Activated CD4-positive, alpha-beta T cell treated with anti-CD3 and anti-CD28 coated beads, Interleukin-2, amount 50 U/mL, for 24 hours (primary cell): ENCODE data around the gene PCDHGA1.

ENCODE experiments used
- DNase-seq, 2 donors: peaks; one replicate each; pipeline ENCODE4 v3.0.0-alpha.2; 2020; ENCODE audit warnings: low read depth in 1 of 2, low spot score in 1 of 2

The PCDHGA1 gene

GRCh38 chr5:141512390-141512910 lies 182.1 kb downstream of the PCDHGA1 start:
- peak; percentile 73 to 78 for DNase-seq

- peak in 1 of 2 donors; percentile 22 for DNase-seq
Observed at GRCh38 chr5:141512911-141513626, 182.8 kb downstream of the PCDHGA1 start.

DNA sequence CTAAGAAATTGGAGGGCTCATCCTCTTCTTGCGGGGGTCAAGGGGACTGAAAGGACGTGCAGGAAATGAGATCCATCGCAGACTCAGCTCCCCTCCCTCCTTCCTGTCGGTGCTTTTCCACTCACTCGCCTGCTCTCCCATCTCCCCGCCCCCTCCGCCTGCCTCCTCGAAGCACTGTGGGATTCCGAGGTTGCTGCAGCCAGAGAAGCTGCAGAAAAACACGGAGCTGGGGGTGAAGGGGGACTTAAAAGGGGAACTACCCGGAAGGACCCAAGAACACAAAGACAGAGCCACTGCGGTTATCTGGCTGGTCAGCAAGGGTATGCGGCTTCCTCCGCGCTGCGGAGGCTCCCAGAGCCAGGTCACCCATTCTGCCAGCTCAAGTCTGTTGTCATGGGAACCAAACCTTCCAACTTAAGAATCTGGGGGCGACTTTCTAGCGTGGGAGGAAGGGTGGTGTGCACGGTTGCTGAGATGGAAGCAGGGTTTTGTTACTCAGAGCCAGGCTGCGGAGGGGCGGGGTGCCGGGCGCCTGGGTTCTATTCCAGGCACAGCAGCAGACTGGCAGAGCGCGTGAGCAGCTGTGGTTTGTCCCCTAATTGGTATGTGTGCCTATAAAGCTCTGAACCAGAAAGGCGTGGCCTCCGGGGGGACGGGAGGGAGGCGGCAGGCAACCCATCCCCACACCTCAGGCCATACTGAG lies 183.5 kb downstream of the PCDHGA1 start:
- DNase-seq: peak; percentile 36 to 71

GRCh38 chr5:141514330-141515133 lies 184.2 kb downstream of the PCDHGA1 start:
- DNase-seq: no peak

GRCh38 chr5:141515141-141515540 lies 184.8 kb downstream of the PCDHGA1 start:
- no peak for DNase-seq

- no peak for DNase-seq
Observed at GRCh38 chr5:141515946-141516671, 185.8 kb downstream of the PCDHGA1 start.

GRCh38 chr5:141516672-141517025 lies 186.3 kb downstream of the PCDHGA1 start:
- DNase-seq: no peak

GRCh38 chr5:141517312-141517711 lies 187.0 kb downstream of the PCDHGA1 start:
- no peak for DNase-seq

DNA sequence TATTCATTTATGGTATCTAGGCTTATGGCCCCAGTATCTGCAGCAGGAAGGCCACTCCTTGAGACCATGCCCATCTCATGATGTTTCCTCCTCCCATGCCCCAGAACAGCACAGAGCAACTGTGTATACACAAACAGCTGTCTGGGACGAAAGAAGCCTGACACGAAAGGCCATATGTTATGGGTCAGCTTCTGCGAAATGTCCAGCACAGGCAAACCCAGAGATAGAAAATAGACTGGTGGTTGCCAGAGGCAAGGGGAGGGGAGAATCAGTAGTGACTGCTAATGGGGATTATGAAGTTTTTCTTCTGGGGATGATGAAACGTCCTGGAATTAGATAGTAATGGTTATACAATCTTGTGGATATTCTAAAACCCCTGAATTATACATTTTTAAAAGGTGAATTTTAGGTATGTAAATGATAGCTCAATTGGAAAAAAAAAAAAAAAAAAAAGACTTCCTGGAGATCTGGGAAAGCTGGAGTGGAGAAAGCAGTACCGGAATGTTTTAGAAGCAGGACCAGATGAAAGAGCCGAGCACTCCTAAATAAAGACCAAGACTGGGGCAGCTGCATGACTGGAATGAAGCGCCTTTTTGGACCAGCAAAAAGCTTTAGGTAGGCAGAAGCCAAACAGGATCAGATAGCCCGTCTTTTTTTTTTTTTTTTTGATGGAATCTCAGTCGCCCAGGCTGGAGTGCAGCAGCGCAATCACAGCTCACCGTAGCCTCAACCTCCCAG lies 187.7 kb downstream of the PCDHGA1 start:
- DNase-seq: no peak

GRCh38 chr5:141518618-141519015 lies 188.3 kb downstream of the PCDHGA1 start:
- no peak for DNase-seq

DNA sequence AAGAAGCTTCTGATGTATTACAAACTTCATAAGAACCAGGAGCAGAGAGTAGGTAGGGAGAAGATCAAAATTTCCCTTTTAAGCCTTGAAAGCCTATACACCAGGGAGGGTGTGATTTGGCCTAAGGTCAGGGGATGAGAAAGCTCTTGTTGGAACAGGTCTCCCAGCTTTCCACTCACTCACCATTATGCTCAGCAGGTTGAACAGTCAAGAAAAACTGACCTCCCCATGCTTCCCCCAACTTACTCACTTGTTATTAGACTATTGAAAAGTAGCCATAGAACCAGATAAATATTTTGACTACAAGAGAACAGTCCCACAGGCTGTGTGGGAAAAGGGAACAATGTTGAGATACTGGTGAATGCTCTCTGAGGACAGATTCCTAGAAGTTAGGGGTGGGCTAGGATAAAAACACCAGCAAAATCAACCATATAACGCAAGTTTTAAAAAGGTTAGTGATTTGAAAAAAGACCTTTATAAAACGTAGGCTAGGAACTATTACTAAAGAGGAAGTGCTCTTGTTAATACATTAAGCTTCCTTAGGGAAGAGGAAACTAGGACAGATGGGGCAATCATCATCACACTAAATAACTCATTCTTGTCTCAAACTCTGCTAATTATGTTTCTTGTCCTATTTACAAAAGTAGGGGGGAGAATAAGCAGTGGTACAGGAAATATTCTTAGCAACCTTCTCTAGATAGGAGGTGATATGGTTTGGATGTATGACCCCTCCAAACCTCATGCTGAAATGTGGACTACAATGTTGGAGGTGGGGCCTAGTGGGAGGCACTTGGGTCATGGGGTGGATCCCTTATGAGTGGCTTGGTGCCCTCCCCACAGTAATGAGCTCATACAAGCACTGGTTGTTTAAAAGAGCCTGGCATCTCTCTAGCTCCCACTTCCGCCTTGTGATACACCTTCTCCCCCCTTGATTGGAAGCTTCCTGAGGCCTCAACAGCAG lies 189.6 kb downstream of the PCDHGA1 start:
- no peak for DNase-seq

DNA sequence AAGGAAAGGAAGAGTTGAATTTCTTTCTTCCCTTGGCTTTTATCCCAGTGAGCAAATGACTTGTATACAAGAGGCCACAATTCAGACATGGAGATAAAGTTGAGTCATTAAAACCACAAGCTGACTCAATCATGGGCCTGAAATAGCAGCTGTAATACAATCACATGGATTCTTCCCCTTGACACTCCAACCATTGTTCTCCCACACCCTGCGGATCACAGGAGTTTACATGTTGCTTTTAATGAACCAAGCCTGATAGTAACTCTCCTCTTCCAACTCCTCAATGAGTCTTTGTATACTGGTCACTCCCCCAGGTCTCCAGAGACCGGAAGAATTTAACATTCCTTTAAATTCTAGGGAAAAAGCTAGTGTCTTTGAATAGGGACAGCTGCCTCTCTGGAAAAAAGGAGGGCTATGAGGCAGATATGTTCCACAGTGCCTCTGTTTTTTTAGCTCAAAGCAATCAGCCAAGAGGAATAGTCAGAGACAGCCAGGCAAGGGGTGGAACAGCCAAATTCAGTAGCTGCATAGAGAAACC lies 191.0 kb downstream of the PCDHGA1 start:
- DNase-seq: no peak

DNA sequence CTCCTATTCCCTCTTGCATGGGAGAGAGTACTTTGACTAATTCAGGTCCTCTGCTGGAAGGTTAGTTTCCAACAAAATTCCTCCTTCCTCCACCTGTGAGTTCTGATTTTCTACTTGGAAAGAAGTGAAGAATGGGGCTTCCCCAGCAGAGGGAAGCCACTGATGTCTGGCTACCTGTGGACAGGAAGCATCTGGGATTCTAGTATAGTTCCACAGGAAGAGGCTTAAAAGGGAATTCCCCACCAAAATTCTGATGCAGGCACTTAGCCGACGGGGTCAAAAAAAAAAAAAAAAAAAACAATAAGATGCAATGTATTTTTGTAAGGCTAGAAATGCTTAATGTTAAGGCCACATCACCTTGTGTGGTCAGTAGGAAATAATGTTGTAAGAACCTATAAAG lies 192.0 kb downstream of the PCDHGA1 start:
- DNase-seq: no peak

GRCh38 chr5:141523991-141524390 lies 193.7 kb downstream of the PCDHGA1 start:
- no peak for DNase-seq

- DNase-seq: no peak
Observed at GRCh38 chr5:141524604-141525597, 194.6 kb downstream of the PCDHGA1 start.

DNA sequence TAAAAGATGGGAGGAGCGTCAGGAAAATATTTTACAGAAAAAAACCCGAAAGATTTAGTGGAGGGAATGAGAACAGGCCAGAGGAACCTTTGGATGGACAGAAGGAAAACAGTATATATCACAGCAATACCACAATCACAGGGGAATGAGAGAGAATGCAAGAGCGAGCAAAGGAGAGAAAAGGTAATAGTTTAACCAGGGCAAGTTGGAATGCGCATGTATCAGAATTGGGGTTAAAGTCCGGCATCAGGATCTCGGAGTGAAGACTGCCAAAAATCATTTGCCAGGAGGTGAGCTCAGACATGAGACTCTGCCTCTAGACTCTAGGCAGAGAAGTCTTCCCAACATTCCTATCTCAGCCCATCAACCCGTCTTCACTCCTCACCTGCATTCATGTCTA lies 195.3 kb downstream of the PCDHGA1 start:
- DNase-seq: no peak

GRCh38 chr5:141527426-141527825 lies 197.1 kb downstream of the PCDHGA1 start:
- DNase-seq: no peak
